Adrenal gland (tissue), 5 donors: ENCODE results near the gene DNAH8.

Experiments used
- POLR2A ChIP-seq, 2 donors: fragments of 450-650 bp; IDR thresholded peaks; one replicate each; pipeline ENCODE4 v1.6.1; 2017; ENCODE audit warnings: antibody characterized with exemption in 2 of 2, mild to moderate bottlenecking in 2 of 2, moderate library complexity in 1 of 2
- TF ChIP-seq, protein P1 (sequence below), 6 experiments: fragments of 450-650 bp in 4 of 6; fragments of 200-600 bp in 2 of 6; sonication (generic) in 1 of 6; IDR thresholded peaks; 1 replicate in 5 of 6; 2 replicates in 1 of 6; pipeline versions ENCODE4 v1.5.1 to v1.8.0; 2016 to 2021; ENCODE audit warnings: antibody characterized with exemption in 6 of 6, mild to moderate bottlenecking in 2 of 6, moderate library complexity in 1 of 6
- donor health status: DM: no; HTN: no; CAD: no.

GRCh38 chr6:38673397-38674165 is 41.5 kb upstream of the DNAH8 start:
- TF ChIP-seq, protein P1, sequence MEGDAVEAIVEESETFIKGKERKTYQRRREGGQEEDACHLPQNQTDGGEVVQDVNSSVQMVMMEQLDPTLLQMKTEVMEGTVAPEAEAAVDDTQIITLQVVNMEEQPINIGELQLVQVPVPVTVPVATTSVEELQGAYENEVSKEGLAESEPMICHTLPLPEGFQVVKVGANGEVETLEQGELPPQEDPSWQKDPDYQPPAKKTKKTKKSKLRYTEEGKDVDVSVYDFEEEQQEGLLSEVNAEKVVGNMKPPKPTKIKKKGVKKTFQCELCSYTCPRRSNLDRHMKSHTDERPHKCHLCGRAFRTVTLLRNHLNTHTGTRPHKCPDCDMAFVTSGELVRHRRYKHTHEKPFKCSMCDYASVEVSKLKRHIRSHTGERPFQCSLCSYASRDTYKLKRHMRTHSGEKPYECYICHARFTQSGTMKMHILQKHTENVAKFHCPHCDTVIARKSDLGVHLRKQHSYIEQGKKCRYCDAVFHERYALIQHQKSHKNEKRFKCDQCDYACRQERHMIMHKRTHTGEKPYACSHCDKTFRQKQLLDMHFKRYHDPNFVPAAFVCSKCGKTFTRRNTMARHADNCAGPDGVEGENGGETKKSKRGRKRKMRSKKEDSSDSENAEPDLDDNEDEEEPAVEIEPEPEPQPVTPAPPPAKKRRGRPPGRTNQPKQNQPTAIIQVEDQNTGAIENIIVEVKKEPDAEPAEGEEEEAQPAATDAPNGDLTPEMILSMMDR (IDR thresholded peaks at IDR 0.05), result no peak
- no peak for TF ChIP-seq POLR2A (IDR thresholded peaks at IDR 0.05)
